Esophagus muscularis mucosa (tissue), 4 donors: ENCODE data around the gene ZER1. TPM values are rescaled to one million over a fixed set of nuclear protein-coding genes. Genes with fewer than 3 reads are reported as not detected.

Source experiments
- DNase-seq: peaks from one replicate; pipeline ENCODE4 v3.0.0-alpha.2; 2017; ENCODE audit errors: extremely low spot score
- H3K27ac ChIP-seq, 4 donors: fragments of 200-600 bp; sonication (generic); replicated peaks in 1 of 4; 1 replicate in 3 of 4; 2 replicates in 1 of 4; pipeline ENCODE4 v1.5.1; 2016 to 2019; ENCODE audit warnings: mild to moderate bottlenecking in 1 of 4
- H3K27me3 ChIP-seq, 4 donors: fragments of 200-600 bp; sonication (generic); one replicate each; pipeline versions ENCODE4 v1.5.1 to v1.6.0; 2016 to 2019
- H3K36me3 ChIP-seq, 4 donors: fragments of 200-600 bp; sonication (generic); one replicate each; pipeline ENCODE4 v1.5.1; 2016 to 2019
- H3K4me1 ChIP-seq, 4 donors: fragments of 200-600 bp; sonication (generic); one replicate each; pipeline ENCODE4 v1.5.1; 2016 to 2019
- H3K4me3 ChIP-seq, 4 donors: fragments of 200-600 bp; sonication (generic); 1 replicate in 2 of 4; 2 replicates in 2 of 4; pipeline ENCODE4 v1.5.1; 2016 to 2019; ENCODE audit warnings: mild to moderate bottlenecking in 4 of 4, moderate library complexity in 1 of 4
- H3K9me3 ChIP-seq, 4 donors: fragments of 200-600 bp; sonication (generic); 1 replicate in 3 of 4; 2 replicates in 1 of 4; pipeline ENCODE4 v1.5.1; 2016 to 2019
- EP300 ChIP-seq: sonication (generic); formaldehyde crosslinking; IDR thresholded peaks from one replicate; pipeline ENCODE4 v1.6.1; 2017; ENCODE audit warnings: antibody characterized with exemption
- POLR2A ChIP-seq: fragments of 450-650 bp; IDR thresholded peaks from one replicate; pipeline ENCODE4 v1.6.1; 2017; ENCODE audit warnings: antibody characterized with exemption, moderate library complexity, mild to moderate bottlenecking, low read depth
- POLR2AphosphoS5 ChIP-seq, 2 donors: sonication (generic); formaldehyde crosslinking; IDR thresholded peaks; one replicate each; pipeline ENCODE4 v1.6.1; 2017; ENCODE audit warnings: antibody characterized with exemption in 2 of 2
- WGBS: methylation state at CpG from one replicate; pipeline ENCODE4 v1.1.5; 2018; 5-methylcytosine and 5-hydroxymethylcytosine counted together
- intact Hi-C: fragments of 100-400 bp; cut with DNase I; formaldehyde crosslinking; loops from one replicate; pipeline ENCODE4 v1.15.1; 2023
- total RNA-seq, 4 donors: library from RNA; depleted of rRNA; stranded (reverse); fragments of >200 nt; gene quantifications; one replicate each; pipeline versions ENCODE4 v1.1.0 to v1.2.1, GENCODE V29; 2016
- TF ChIP-seq, protein P1 (sequence below), 3 experiments: fragments of 200-600 bp in 2 of 3; fragments of 450-650 bp in 1 of 3; sonication (generic) in 2 of 3; IDR thresholded peaks; one replicate each; pipeline ENCODE4 v1.5.1; 2017 to 2019; ENCODE audit warnings: antibody characterized with exemption in 3 of 3, mild to moderate bottlenecking in 2 of 3, moderate library complexity in 1 of 3

Gene ZER1
- total RNA-seq, 4 donors from 2014 or later: 56.5 to 114 (median 79.4) TPM

- WGBS: 97% methylated on average over 13 of the region's 26 CpGs
- Histone ChIP-seq H3K4me3 (no peak overlapping the region), H3K27ac (no peak overlapping the region), H3K36me3 (peaks cover 0 to 47% (median 17%) of the 10 kb centered on the region in 4 donors), H3K9me3 (no peaks in the 10 kb centered on the region), H3K27me3 (no peaks in the 10 kb centered on the region), H3K4me1 (no peaks in the 10 kb centered on the region)
- DNase-seq: no peak
- no peak for TF ChIP-seq EP300
- TF ChIP-seq, protein P1, sequence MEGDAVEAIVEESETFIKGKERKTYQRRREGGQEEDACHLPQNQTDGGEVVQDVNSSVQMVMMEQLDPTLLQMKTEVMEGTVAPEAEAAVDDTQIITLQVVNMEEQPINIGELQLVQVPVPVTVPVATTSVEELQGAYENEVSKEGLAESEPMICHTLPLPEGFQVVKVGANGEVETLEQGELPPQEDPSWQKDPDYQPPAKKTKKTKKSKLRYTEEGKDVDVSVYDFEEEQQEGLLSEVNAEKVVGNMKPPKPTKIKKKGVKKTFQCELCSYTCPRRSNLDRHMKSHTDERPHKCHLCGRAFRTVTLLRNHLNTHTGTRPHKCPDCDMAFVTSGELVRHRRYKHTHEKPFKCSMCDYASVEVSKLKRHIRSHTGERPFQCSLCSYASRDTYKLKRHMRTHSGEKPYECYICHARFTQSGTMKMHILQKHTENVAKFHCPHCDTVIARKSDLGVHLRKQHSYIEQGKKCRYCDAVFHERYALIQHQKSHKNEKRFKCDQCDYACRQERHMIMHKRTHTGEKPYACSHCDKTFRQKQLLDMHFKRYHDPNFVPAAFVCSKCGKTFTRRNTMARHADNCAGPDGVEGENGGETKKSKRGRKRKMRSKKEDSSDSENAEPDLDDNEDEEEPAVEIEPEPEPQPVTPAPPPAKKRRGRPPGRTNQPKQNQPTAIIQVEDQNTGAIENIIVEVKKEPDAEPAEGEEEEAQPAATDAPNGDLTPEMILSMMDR (IDR thresholded peaks at IDR 0.05): no peak
- no peak for TF ChIP-seq POLR2AphosphoS5 (IDR thresholded peaks at IDR 0.05)
- TF ChIP-seq POLR2A: no peak
- intact Hi-C loops: no loop called here
Measured at GRCh38 chr9:128712451-128713410, 59.0 kb downstream of the ZER1 start.

DNA sequence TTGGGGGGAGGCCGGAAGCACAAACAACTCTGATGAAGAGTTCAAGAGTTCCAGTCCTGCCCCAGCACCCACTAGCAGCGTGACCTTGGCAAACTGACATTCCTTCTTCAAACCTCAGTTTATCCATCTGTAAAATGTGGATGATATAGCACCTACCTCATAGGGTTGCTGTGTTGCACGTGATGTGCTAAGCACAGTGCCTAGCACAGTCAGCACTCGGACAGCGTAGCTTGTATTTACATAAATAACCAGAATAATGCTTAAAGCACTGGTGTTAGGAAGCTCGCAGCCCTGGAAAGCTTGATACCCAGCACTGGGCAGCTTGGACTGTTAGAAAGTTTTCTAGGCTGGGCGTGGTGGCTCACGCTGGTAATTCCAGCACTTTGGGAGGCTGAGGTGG lies 64.3 kb downstream of the ZER1 start:
- peaks cover 0 to 29% (median 0%) of the 10 kb centered on the region in 4 donors for H3K36me3 ChIP-seq
- H3K27me3 ChIP-seq: no peaks in the 10 kb centered on the region
- no peak overlapping the region for H3K27ac ChIP-seq
- TF ChIP-seq POLR2A (no peak), POLR2AphosphoS5 (IDR thresholded peaks at IDR 0.05) (no peak), EP300 (no peak)
- TF ChIP-seq, protein P1 (IDR thresholded peaks at IDR 0.05): no peak
- DNase-seq: no peak
- no peaks in the 10 kb centered on the region for H3K9me3 ChIP-seq
- WGBS: 98% methylated on average over 8 of the region's 8 CpGs
- intact Hi-C loops: no loop called here
- peaks cover 0 to 16% (median 10%) of the 10 kb centered on the region in 4 donors for H3K4me1 ChIP-seq
- H3K4me3 ChIP-seq: no peak overlapping the region

DNA sequence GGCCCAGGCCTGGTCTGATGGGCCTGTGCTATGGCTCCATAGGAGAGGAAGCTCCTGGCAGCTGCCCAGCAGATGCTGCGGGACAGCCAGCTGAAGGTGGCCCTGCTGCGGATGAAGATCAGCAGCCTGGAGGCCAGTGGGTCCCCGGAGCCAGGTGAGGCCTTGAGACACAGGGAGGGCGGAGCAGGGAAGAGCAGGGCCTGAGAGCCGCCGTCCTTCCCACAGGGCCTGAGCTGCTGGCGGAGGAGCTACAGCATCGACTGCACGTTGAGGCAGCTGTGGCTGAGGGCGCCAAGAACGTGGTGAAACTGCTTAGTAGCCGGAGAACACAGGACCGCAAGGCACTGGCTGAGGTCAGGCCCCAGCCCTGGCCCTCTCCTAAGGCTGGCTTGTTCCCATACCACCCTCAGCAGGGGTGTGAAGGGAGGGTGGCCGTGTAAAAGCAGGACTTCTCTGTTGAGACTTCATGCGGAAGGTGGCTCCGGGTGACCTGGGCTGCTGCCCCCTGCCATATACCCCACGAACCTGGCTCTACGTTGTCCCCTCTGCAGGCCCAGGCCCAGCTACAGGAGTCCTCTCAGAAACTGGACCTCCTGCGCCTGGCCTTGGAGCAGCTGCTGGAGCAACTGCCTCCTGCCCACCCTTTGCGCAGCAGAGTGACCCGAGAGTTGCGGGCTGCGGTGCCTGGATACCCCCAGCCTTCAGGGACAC lies 64.9 kb downstream of the ZER1 start:
- 78% methylated on average over 16 of the region's 23 CpGs for WGBS
- no peaks in the 10 kb centered on the region for H3K9me3 ChIP-seq
- intact Hi-C loops: no loop called here
- no peaks in the 10 kb centered on the region for H3K27me3 ChIP-seq
- no peak for DNase-seq
- H3K4me1 ChIP-seq: peaks cover 0 to 22% (median 15%) of the 10 kb centered on the region in 4 donors
- H3K27ac ChIP-seq: no peak overlapping the region
- no peak overlapping the region for H3K4me3 ChIP-seq
- H3K36me3 ChIP-seq: peaks cover 0 to 23% (median 0%) of the 10 kb centered on the region in 4 donors
- TF ChIP-seq, protein P1 (IDR thresholded peaks at IDR 0.05): no peak
- no peak for TF ChIP-seq POLR2A
- no peak for TF ChIP-seq EP300
- no peak for TF ChIP-seq POLR2AphosphoS5 (IDR thresholded peaks at IDR 0.05)

DNA sequence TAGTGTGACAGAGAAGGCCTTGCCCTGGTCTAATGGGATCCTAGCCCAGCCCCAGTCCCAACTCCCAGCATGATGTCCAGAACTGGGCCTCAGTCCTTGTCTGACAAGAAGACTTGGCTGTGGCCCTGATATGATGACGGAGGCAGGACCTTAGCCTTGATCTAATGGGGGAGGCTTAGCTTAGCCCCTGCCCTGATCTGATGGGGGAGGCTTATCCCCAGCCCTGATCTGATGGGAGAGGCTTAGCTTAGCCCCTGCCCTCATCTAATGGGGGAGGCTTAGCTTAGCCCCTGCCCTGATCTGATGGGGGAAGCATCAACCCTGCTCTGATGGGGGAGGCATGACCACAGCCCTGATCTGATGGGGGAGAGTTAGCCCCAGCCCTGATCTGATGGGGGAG lies 65.7 kb downstream of the ZER1 start:
- peaks cover 6 to 27% (median 21%) of the 10 kb centered on the region in 4 donors for H3K4me1 ChIP-seq
- H3K27ac ChIP-seq: no peak overlapping the region
- no peak for TF ChIP-seq POLR2AphosphoS5 (IDR thresholded peaks at IDR 0.05)
- no peak for TF ChIP-seq EP300
- TF ChIP-seq POLR2A: no peak
- TF ChIP-seq, protein P1 (IDR thresholded peaks at IDR 0.05): no peak
- no peaks in the 10 kb centered on the region for H3K9me3 ChIP-seq
- intact Hi-C loops: no loop called here
- peaks cover 0 to 23% (median 0%) of the 10 kb centered on the region in 4 donors for H3K36me3 ChIP-seq
- no peak for DNase-seq
- H3K27me3 ChIP-seq: no peaks in the 10 kb centered on the region
- H3K4me3 ChIP-seq: no peak overlapping the region
- 100% methylated on average over 1 of the region's 1 CpG for WGBS
